Activated B cell treated with CpG ODN at 0.5 μM for 24 hours (primary cell): Measurements from ENCODE around the gene RXRA. TPM values are rescaled to one million over a fixed set of nuclear protein-coding genes. Genes with fewer than 3 reads are reported as not detected.

Experiments used
- ATAC-seq: fragments of 200-7000 bp; cut with Tn5 transposase; one replicate; pipeline ENCODE4 v1.10.0; 2021; ENCODE audit warnings: low read depth, mild to moderate bottlenecking, moderate library complexity
- CTCF ChIA-PET: fragments of 350-600 bp; sonication (Branson Sonifier 250); formaldehyde crosslinking; loops from one replicate; lab custom pipeline; 2021; ENCODE audit warnings: antibody characterized with exemption; lab: Charles Lee
- POLR2A ChIA-PET: fragments of 350-600 bp; sonication (Branson Sonifier 250); formaldehyde crosslinking; loops from one replicate; lab custom pipeline; 2021; ENCODE audit warnings: antibody characterized with exemption; lab: Charles Lee
- DNase-seq: peaks from one replicate; pipeline ENCODE4 v3.0.0; 2022
- H3K27ac Mint-ChIP-seq: one replicate; pipeline ENCODE4 v1.8.0; 2020; ENCODE audit warnings: mixed read lengths
- H3K27me3 Mint-ChIP-seq: one replicate; pipeline ENCODE4 v1.8.0; 2021; ENCODE audit warnings: mixed read lengths
- H3K36me3 Mint-ChIP-seq: one replicate; pipeline ENCODE4 v1.8.0; 2021; ENCODE audit warnings: low read depth, mixed read lengths
- H3K4me1 Mint-ChIP-seq: one replicate; pipeline ENCODE4 v1.8.0; 2021; ENCODE audit warnings: mixed read lengths
- H3K4me3 Mint-ChIP-seq: one replicate; pipeline ENCODE4 v1.8.0; 2020; ENCODE audit warnings: mild to moderate bottlenecking, mixed read lengths
- H3K9me3 Mint-ChIP-seq: one replicate; pipeline ENCODE4 v1.8.0; 2020; ENCODE audit warnings: mixed read lengths
- CTCF ChIP-seq: fragments of 200-600 bp; IDR thresholded peaks from one replicate; pipeline ENCODE4 v1.8.0; 2022; ENCODE audit warnings: antibody characterized with exemption, mild to moderate bottlenecking
- intact Hi-C: fragments of 100-400 bp; cut with micrococcal nuclease; formaldehyde crosslinking; loops from one replicate; pipeline ENCODE4 v1.15.1; 2024
- total RNA-seq: library from RNA; stranded (reverse); gene quantifications from 2 replicates; pipeline ENCODE4 v1.2.3, GENCODE V29; 2022

RXRA gene
- total RNA-seq, 1 donor from 2014 or later = 5.0 TPM

GRCh38 chr9:134403682-134404301, 77.5 kb downstream of the RXRA start:
- ChIA-PET POLR2A (interaction anchor here (1.3 to 2.1 kb wide), 3 partner anchors 12 to 21 kb away, joined by 3 to 8 read pairs (median 7); no protein-coding TSS in a partner anchor), CTCF (interaction anchor here (1.4 kb wide), 1 partner anchor 233 kb away, joined by 5 read pairs; no protein-coding TSS in a partner anchor)
- ATAC-seq (peak; percentile 16), DNase-seq (no peak)
- Mint-ChIP-seq H3K4me1 (peaks cover 51% of the 10 kb centered on the region), H3K27me3 (no peaks in the 10 kb centered on the region), H3K27ac (peak overlapping the region; percentile 56), H3K9me3 (peaks cover 2% of the 10 kb centered on the region), H3K4me3 (no peak overlapping the region), H3K36me3 (no peaks in the 10 kb centered on the region)
- intact Hi-C loops = loop anchor here (1.0 kb wide), 1 partner anchor 7 kb away; no protein-coding TSS in a partner anchor
- TF ChIP-seq CTCF = no peak

- intact Hi-C loops = loop anchor here (1.0 kb wide), 1 partner anchor 8 kb away; no protein-coding TSS in a partner anchor
These were observed 78.4 kb downstream of the RXRA start for GRCh38 chr9:134404376-134405358.

GRCh38 chr9:134405527-134405926, 79.3 kb downstream of the RXRA start:
- Mint-ChIP-seq H3K27ac (no peak overlapping the region), H3K36me3 (no peaks in the 10 kb centered on the region), H3K4me1 (peaks cover 55% of the 10 kb centered on the region), H3K9me3 (no peaks in the 10 kb centered on the region), H3K27me3 (no peaks in the 10 kb centered on the region), H3K4me3 (peak overlapping the region; percentile 52)
- no peak for DNase-seq
- ChIA-PET CTCF (no interaction called here), POLR2A (interaction anchor here (0.6 to 2.3 kb wide), 4 partner anchors 9 to 162 kb away, joined by 3 to 27 read pairs (median 8); no protein-coding TSS in a partner anchor)
- intact Hi-C loops = no loop called here
- peak; percentile 23 for ATAC-seq
- TF ChIP-seq CTCF = no peak

More at GRCh38 chr9:134404376-134405358, 78.4 kb downstream of the RXRA start:
- peaks cover 51% of the 10 kb centered on the region for H3K4me1 Mint-ChIP-seq
- no peaks in the 10 kb centered on the region for H3K36me3 Mint-ChIP-seq
- H3K27ac Mint-ChIP-seq = no peak overlapping the region
- no peaks in the 10 kb centered on the region for H3K27me3 Mint-ChIP-seq
- DNase-seq = no peak
- CTCF ChIA-PET = interaction anchor here (1.4 kb wide), 1 partner anchor 234 kb away, joined by 5 read pairs; no protein-coding TSS in a partner anchor
- H3K4me3 Mint-ChIP-seq = peak overlapping the region; percentile 16
- TF ChIP-seq CTCF = no peak
- POLR2A ChIA-PET = interaction anchor here (0.6 to 2.1 kb wide), 4 partner anchors 13 to 199 kb away, joined by 3 to 8 read pairs (median 5); no protein-coding TSS in a partner anchor
- H3K9me3 Mint-ChIP-seq = no peaks in the 10 kb centered on the region
- no peak for ATAC-seq

GRCh38 chr9:134406366-134407120, 80.3 kb downstream of the RXRA start:
- peak overlapping the region; percentile 35 for H3K27ac Mint-ChIP-seq
- ChIA-PET CTCF (interaction anchor here (1.0 to 1.4 kb wide), 2 partner anchors 10 to 16 kb away, joined by 3 to 6 read pairs; no protein-coding TSS in a partner anchor), POLR2A (interaction anchor here (1.2 to 2.3 kb wide), 3 partner anchors 10 to 15 kb away, joined by 7 to 27 read pairs (median 9); no protein-coding TSS in a partner anchor)
- intact Hi-C loops = loop anchor here (1.0 to 2.0 kb wide), 3 partner anchors 15 to 79 kb away; no protein-coding TSS in a partner anchor
- no peaks in the 10 kb centered on the region for H3K9me3 Mint-ChIP-seq
- H3K36me3 Mint-ChIP-seq = no peaks in the 10 kb centered on the region
- H3K27me3 Mint-ChIP-seq = no peaks in the 10 kb centered on the region
- DNase-seq (no peak), ATAC-seq (no peak)
- H3K4me1 Mint-ChIP-seq = peaks cover 55% of the 10 kb centered on the region
- peak overlapping the region; percentile 52 for H3K4me3 Mint-ChIP-seq
- TF ChIP-seq CTCF = no peak
